NT2/D1 (cell line): ENCODE data around the gene LILRA2.

ENCODE experiments used
- YY1 ChIP-seq: IDR thresholded peaks from 2 replicates; pipeline ENCODE4 v1.6.1; 2011; ENCODE audit not compliant: insufficient read length, insufficient read depth
- ZNF274 ChIP-seq: IDR thresholded peaks from 2 replicates; pipeline ENCODE4 v1.6.1; 2011; ENCODE audit warnings: mild to moderate bottlenecking, low read depth, low read length

DNA sequence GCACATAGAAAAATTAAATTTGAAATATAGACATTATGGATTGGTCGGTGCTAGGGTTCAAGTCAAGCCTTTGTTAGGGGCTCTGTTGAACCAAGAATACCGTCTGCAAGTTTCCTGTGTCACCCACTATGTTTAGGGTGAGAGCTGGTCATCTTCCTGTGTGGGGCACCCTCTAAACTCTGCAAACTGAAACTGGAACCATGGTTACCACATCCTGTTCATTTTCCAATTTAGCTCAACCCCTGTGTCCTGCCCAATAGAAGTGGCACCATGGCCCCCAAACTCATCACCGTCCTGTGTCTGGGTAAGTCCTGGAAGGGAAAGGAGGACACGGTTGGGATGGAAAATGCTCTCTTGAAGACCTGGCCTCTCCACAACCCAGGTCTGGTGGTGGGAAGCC is 41.1 kb upstream of the LILRA2 start:
- no peak for TF ChIP-seq YY1
- no peak for TF ChIP-seq ZNF274
